H9 (cell line): ENCODE measurements around the gene RNPS1. TPM values are rescaled to one million over a fixed set of nuclear protein-coding genes. Genes with fewer than 3 reads are reported as not detected.
A peak's percentile ranks its signal among the peaks of the same experiment; 100 is the strongest.

Experiments used
- DNase-seq: peaks from one replicate; pipeline ENCODE4 v3.0.0-alpha.2; 2017
- H2AFZ ChIP-seq: one replicate; pipeline ENCODE4 v1.6.1; 2013; ENCODE audit warnings: mild to moderate bottlenecking, low read length, control low read depth, moderate library complexity
- H2AK5ac ChIP-seq: 2 replicates; pipeline ENCODE4 v1.6.1; 2013; ENCODE audit warnings: low read length, control low read depth, mixed read lengths; ENCODE audit not compliant: insufficient read length
- H2BK120ac ChIP-seq: one replicate; pipeline ENCODE4 v1.6.1; 2013; ENCODE audit warnings: low read depth, mild to moderate bottlenecking, low read length, control low read depth, inconsistent platforms; ENCODE audit not compliant: poor library complexity, severe bottlenecking
- H2BK12ac ChIP-seq: 2 replicates; pipeline ENCODE4 v1.6.1; 2013; ENCODE audit warnings: low read length, control low read depth, mixed read lengths, low read depth; ENCODE audit not compliant: insufficient read length
- H2BK15ac ChIP-seq: 2 replicates; pipeline ENCODE4 v1.6.1; 2013; ENCODE audit warnings: low read depth, low read length, control low read depth
- H2BK20ac ChIP-seq: one replicate; pipeline ENCODE4 v1.6.1; 2013; ENCODE audit warnings: low read depth, mild to moderate bottlenecking, low read length, control low read depth, inconsistent platforms; ENCODE audit not compliant: poor library complexity, severe bottlenecking
- H2BK5ac ChIP-seq: 2 replicates; pipeline ENCODE4 v1.6.1; 2013; ENCODE audit warnings: low read length, control low read depth, mixed read lengths; ENCODE audit not compliant: insufficient read length
- H3K14ac ChIP-seq: 2 replicates; pipeline ENCODE4 v1.6.1; 2013; ENCODE audit warnings: low read length, control low read depth; ENCODE audit not compliant: insufficient read depth
- H3K18ac ChIP-seq: 2 replicates; pipeline ENCODE4 v1.6.1; 2013; ENCODE audit warnings: low read depth, mild to moderate bottlenecking, mixed read lengths, low read length, control low read depth; ENCODE audit not compliant: insufficient read length
- H3K23ac ChIP-seq: 2 replicates; pipeline ENCODE4 v1.6.1; 2013; ENCODE audit warnings: low read length, control low read depth, mixed read lengths, low read depth; ENCODE audit not compliant: insufficient read length
- H3K23me2 ChIP-seq: 2 replicates; pipeline ENCODE4 v1.6.1; 2013; ENCODE audit warnings: low read depth, mild to moderate bottlenecking, mixed read lengths, low read length, control low read depth; ENCODE audit not compliant: insufficient read length, poor library complexity, severe bottlenecking
- H3K27ac ChIP-seq: 2 replicates; pipeline ENCODE4 v1.5.1; 2013; ENCODE audit warnings: low read length, control low read depth, mixed read lengths, low read depth; ENCODE audit not compliant: insufficient read length
- H3K27me3 ChIP-seq: 2 replicates; pipeline ENCODE4 v1.6.1; 2013; ENCODE audit warnings: low read length, control low read depth, inconsistent platforms; ENCODE audit not compliant: insufficient read depth
- H3K4ac ChIP-seq: 2 replicates; pipeline ENCODE4 v1.6.1; 2013; ENCODE audit warnings: low read depth, mild to moderate bottlenecking, control low read depth, inconsistent platforms, low read length, moderate library complexity
- H3K4me1 ChIP-seq: 2 replicates; pipeline ENCODE4 v1.6.1; 2013; ENCODE audit warnings: low read length, control low read depth, inconsistent platforms; ENCODE audit not compliant: insufficient read depth
- H3K4me2 ChIP-seq: 2 replicates; pipeline ENCODE4 v1.6.1; 2013; ENCODE audit warnings: low read length, control low read depth, mixed read lengths; ENCODE audit not compliant: insufficient read length, insufficient read depth
- H3K56ac ChIP-seq: 2 replicates; pipeline ENCODE4 v1.6.1; 2013; ENCODE audit warnings: low read depth, mild to moderate bottlenecking, mixed read lengths, low read length, control low read depth; ENCODE audit not compliant: insufficient read length
- H3K79me1 ChIP-seq: 2 replicates; pipeline ENCODE4 v1.6.1; 2013; ENCODE audit warnings: low read depth, mild to moderate bottlenecking, moderate library complexity, low read length, control low read depth, inconsistent platforms; ENCODE audit not compliant: insufficient read depth, poor library complexity, severe bottlenecking
- H3K79me2 ChIP-seq: 2 replicates; pipeline ENCODE4 v1.6.1; 2013; ENCODE audit warnings: low read length, control low read depth, inconsistent platforms; ENCODE audit not compliant: insufficient read depth
- H3K9ac ChIP-seq: 2 replicates; pipeline ENCODE4 v1.6.1; 2013; ENCODE audit warnings: low read length, control low read depth, mixed read lengths; ENCODE audit not compliant: insufficient read length; ENCODE audit errors: extremely low read depth
- H3K9me3 ChIP-seq: one replicate; pipeline ENCODE4 v1.6.1; 2013; ENCODE audit warnings: low read depth, low read length, inconsistent platforms; ENCODE audit not compliant: control insufficient read depth
- H3T11ph ChIP-seq: one replicate; pipeline ENCODE4 v1.6.1; 2013; ENCODE audit warnings: mild to moderate bottlenecking, low read length, control low read depth, inconsistent platforms
- H4K20me1 ChIP-seq: one replicate; pipeline ENCODE4 v1.6.1; 2013; ENCODE audit not compliant: control insufficient read depth, insufficient read length, insufficient read depth
- H4K5ac ChIP-seq: 2 replicates; pipeline ENCODE4 v1.6.1; 2013; ENCODE audit warnings: low read depth, mild to moderate bottlenecking, mixed read lengths, low read length, control low read depth; ENCODE audit not compliant: insufficient read length
- H4K8ac ChIP-seq: replicated peaks from 2 replicates; pipeline ENCODE4 v1.6.1; 2013; ENCODE audit warnings: low read length, control low read depth, mixed read lengths, low read depth; ENCODE audit not compliant: insufficient read length
- H4K91ac ChIP-seq: 2 replicates; pipeline ENCODE4 v1.6.1; 2013; ENCODE audit warnings: low read depth, mild to moderate bottlenecking, moderate library complexity, mixed read lengths, low read length, control low read depth; ENCODE audit not compliant: insufficient read length
- H3K27ac Mint-ChIP-seq, 3 experiments: 2 replicates in 2 of 3; 3 replicates in 1 of 3; pipeline ENCODE4 v1.8.0; 2020 to 2021; ENCODE audit warnings: mixed read lengths in 3 of 3, mild to moderate bottlenecking in 1 of 3, moderate library complexity in 1 of 3
- H3K27me3 Mint-ChIP-seq: 2 replicates; pipeline ENCODE4 v1.8.0; 2021; ENCODE audit warnings: low read depth, mild to moderate bottlenecking, moderate library complexity, mixed read lengths
- H3K36me3 Mint-ChIP-seq, 3 experiments: 2 replicates in 2 of 3; 3 replicates in 1 of 3; pipeline ENCODE4 v1.8.0; 2020 to 2021; ENCODE audit warnings: low read depth in 3 of 3, mixed read lengths in 3 of 3; ENCODE audit not compliant: insufficient read depth in 1 of 3
- H3K4me1 Mint-ChIP-seq, 2 experiments: 2 replicates each; pipeline ENCODE4 v1.8.0; 2020; ENCODE audit warnings: mixed read lengths in 2 of 2
- H3K4me3 Mint-ChIP-seq, 2 experiments: 2 replicates in 1 of 2; 3 replicates in 1 of 2; pipeline ENCODE4 v1.8.0; 2020 to 2021; ENCODE audit warnings: mild to moderate bottlenecking in 2 of 2, mixed read lengths in 2 of 2, moderate library complexity in 1 of 2
- H3K9me3 Mint-ChIP-seq, 2 experiments: 2 replicates in 1 of 2; 3 replicates in 1 of 2; pipeline ENCODE4 v1.8.0; 2020; ENCODE audit warnings: mild to moderate bottlenecking in 2 of 2, mixed read lengths in 2 of 2, moderate library complexity in 1 of 2
- CTCF ChIP-seq: fragments of 200-600 bp; sonication (generic); conservative IDR thresholded peaks from 3 replicates; pipeline ENCODE4 v1.8.0; 2021; ENCODE audit warnings: antibody characterized with exemption, mild to moderate bottlenecking
- WGBS: extraction: QIAGEN DNeasy Blood & Tissue Kit; methylation state at CpG from one replicate; pipeline ENCODE4 v1.1.7; 2013; ENCODE audit warnings: missing lambda C conversion rate, low lambda C conversion rate, mixed read lengths; ENCODE audit not compliant: insufficient read length; ENCODE audit errors: extremely low coverage; 5-methylcytosine and 5-hydroxymethylcytosine counted together
- total RNA-seq: library from RNA; stranded (reverse); gene quantifications from 2 replicates; pipeline ENCODE4 v1.2.1, GENCODE V29; 2021

Gene RNPS1
- total RNA-seq, 1 experiment from 2014 or later, result 384 TPM

- Histone ChIP-seq H3K79me1 (no peaks in the 10 kb centered on the region), H2BK15ac (no peak within 1 kb of the TSS), H3K9ac (peak within 1 kb of the TSS; percentile 88), H3K27ac (no peak within 1 kb of the TSS), H3K18ac (peak within 1 kb of the TSS; percentile 96), H3K4me1 (no peaks in the 10 kb centered on the region; the same call in 1 of the 2 replicates), H2AFZ (no peak within 1 kb of the TSS), H2AK5ac (no peak within 1 kb of the TSS), H4K91ac (no peak within 1 kb of the TSS), H3K23ac (no peak within 1 kb of the TSS), H3K4ac (no peak within 1 kb of the TSS), H3K27me3 (no peaks in the 10 kb centered on the region), H2BK120ac (no peak within 1 kb of the TSS), H3T11ph (no peak within 1 kb of the TSS), H3K4me2 (peak within 1 kb of the TSS; percentile 80), H3K14ac (peak within 1 kb of the TSS; percentile 97), H2BK5ac (no peak within 1 kb of the TSS), H4K20me1 (no peaks in the 10 kb centered on the region), H4K5ac (no peak within 1 kb of the TSS), H3K56ac (no peak within 1 kb of the TSS), H2BK12ac (no peak within 1 kb of the TSS), H3K23me2 (peaks cover 12% of the 10 kb centered on the region), H3K79me2 (no peaks in the 10 kb centered on the region), H4K8ac (no peak within 1 kb of the TSS), H3K9me3 (no peaks in the 10 kb centered on the region), H2BK20ac (no peak within 1 kb of the TSS)
- peak; percentile 79 for DNase-seq
- 0 out of 3 replicates have a peak, but pooled peaks have one; percentile 21 for TF ChIP-seq CTCF
- Mint-ChIP-seq H3K4me1 (peaks cover 6 to 9% of the 10 kb centered on the region in 2 experiments), H3K27me3 (peaks cover 31% of the 10 kb centered on the region), H3K9me3 (peaks cover 0 to 9% of the 10 kb centered on the region in 2 experiments; a peak in 1 of 5 replicates), H3K4me3 (peak within 1 kb of the TSS; percentile 76 to 84), H3K27ac (peak within 1 kb of the TSS in 1 of 3 experiments; percentile 65; a peak in 2 of 7 replicates), H3K36me3 (peaks cover 7 to 28% (median 28%) of the 10 kb centered on the region in 3 experiments; a peak in 6 of 7 replicates)
- WGBS, result no CpG with 5 or more reads among the region's 93 CpGs
Measured at GRCh38 chr16:2205104-2205966, 62.6 kb downstream of the RNPS1 start, which contains the start of gene MLST8. Gene MLST8 (plus strand): TSS chr16:2205454. CDS start chr16:2206086, 632 bp downstream.
